Measurements from ENCODE around the gene COPS4.

DNA sequence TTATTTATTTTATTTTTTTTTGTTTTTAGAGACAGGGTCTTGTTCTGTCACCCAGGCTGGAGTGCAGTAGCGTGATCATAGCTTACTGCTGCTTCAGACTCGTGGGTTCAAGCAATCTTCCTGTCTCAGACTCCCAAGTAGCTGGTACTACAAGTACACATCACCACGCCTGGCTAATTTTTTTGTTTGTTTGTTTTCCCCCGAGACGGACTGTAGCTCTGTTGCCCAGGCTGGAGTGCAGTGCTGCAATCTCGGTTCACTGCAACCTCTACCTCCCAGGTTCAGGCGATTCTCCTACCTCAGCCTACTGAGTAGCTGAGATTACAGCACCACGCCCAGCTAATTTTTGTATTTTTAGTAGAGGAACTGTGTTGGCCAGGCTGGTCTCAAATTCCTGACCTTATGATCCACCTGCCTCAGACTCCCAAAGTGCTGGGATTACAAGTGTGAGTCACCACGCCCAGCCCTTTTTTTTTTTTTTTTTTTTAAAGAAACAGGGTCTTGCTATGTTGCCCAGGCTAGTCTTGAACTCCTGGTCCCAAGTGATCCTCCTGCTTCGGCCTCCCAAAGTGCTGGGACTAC is 32.2 kb downstream of the COPS4 start:
- TF ChIP-seq CTCF (conservative IDR thresholded peaks at IDR 0.05; ENCODE audit: low read depth, low read length) (no peak), EZH2 (IDR thresholded peaks at IDR 0.05; ENCODE audit: low read length, unreplicated experiment) (no peak)
